Nephron (organoid): Measurements from ENCODE around the gene CAMK2N2.

Experiments
- H3K27ac Mint-ChIP-seq, 3 experiments: 2 replicates each; pipeline ENCODE4 v1.8.0; 2020; ENCODE audit warnings: mixed read lengths in 3 of 3, mild to moderate bottlenecking in 2 of 3, moderate library complexity in 1 of 3
- H3K27me3 Mint-ChIP-seq: 2 replicates; pipeline ENCODE4 v1.8.0; 2021; ENCODE audit warnings: low read depth, mild to moderate bottlenecking, moderate library complexity, mixed read lengths
- H3K36me3 Mint-ChIP-seq: 2 replicates; pipeline ENCODE4 v1.8.0; 2020; ENCODE audit warnings: low read depth, mixed read lengths
- H3K4me1 Mint-ChIP-seq: 2 replicates; pipeline ENCODE4 v1.8.0; 2020; ENCODE audit warnings: mixed read lengths
- H3K4me3 Mint-ChIP-seq, 3 experiments: 2 replicates each; pipeline ENCODE4 v1.8.0; 2020; ENCODE audit warnings: mild to moderate bottlenecking in 3 of 3, mixed read lengths in 3 of 3, moderate library complexity in 2 of 3
- H3K9me3 Mint-ChIP-seq: 2 replicates; pipeline ENCODE4 v1.8.0; 2020; ENCODE audit warnings: mixed read lengths
- CTCF ChIP-seq, 3 experiments: fragments of 200-600 bp; sonication (generic); IDR thresholded peaks; one replicate each; pipeline ENCODE4 v1.5.0; 2021; ENCODE audit warnings: antibody characterized with exemption in 3 of 3; ENCODE audit not compliant: unreplicated experiment in 3 of 3

The CAMK2N2 gene

GRCh38 chr3:184299488-184300377 lies 38.4 kb upstream of the CAMK2N2 start:
- peaks cover 14% of the 10 kb centered on the region for H3K4me1 Mint-ChIP-seq
- H3K9me3 Mint-ChIP-seq = no peaks in the 10 kb centered on the region
- TF ChIP-seq CTCF (IDR thresholded peaks at IDR 0.05; ENCODE audit: unreplicated experiment in 3 of 3) = no peak
- peak overlapping the region; percentile 67 to 94 (median 92) for H3K27ac Mint-ChIP-seq
- peaks cover 44% of the 10 kb centered on the region for H3K36me3 Mint-ChIP-seq
- H3K27me3 Mint-ChIP-seq = peaks cover 11% of the 10 kb centered on the region
- peak overlapping the region; percentile 99 for H3K4me3 Mint-ChIP-seq

GRCh38 chr3:184298759-184299487 lies 37.6 kb upstream of the CAMK2N2 start, which contains the start of gene PSMD2:
TSS of gene PSMD2 (plus strand) at chr3:184299241. CDS start at chr3:184299267, 26 bp downstream.
- Mint-ChIP-seq H3K27ac (peak within 1 kb of the TSS; percentile 83 to 96 (median 94)), H3K27me3 (peaks cover 15% of the 10 kb centered on the region), H3K4me1 (peaks cover 14% of the 10 kb centered on the region), H3K36me3 (peaks cover 36% of the 10 kb centered on the region), H3K9me3 (no peaks in the 10 kb centered on the region), H3K4me3 (peak within 1 kb of the TSS; percentile 99)
- TF ChIP-seq CTCF (IDR thresholded peaks at IDR 0.05; ENCODE audit: unreplicated experiment in 3 of 3) = no peak

GRCh38 chr3:184296616-184297015 lies 35.3 kb upstream of the CAMK2N2 start:
- Mint-ChIP-seq H3K9me3 (no peaks in the 10 kb centered on the region), H3K36me3 (peaks cover 13% of the 10 kb centered on the region), H3K27ac (no peak overlapping the region), H3K4me3 (peak overlapping the region; percentile 70 to 99 (median 73)), H3K27me3 (peaks cover 15% of the 10 kb centered on the region), H3K4me1 (peaks cover 14% of the 10 kb centered on the region)
- TF ChIP-seq CTCF (IDR thresholded peaks at IDR 0.05; ENCODE audit: unreplicated experiment in 3 of 3) = no peak

- no peak for TF ChIP-seq CTCF (IDR thresholded peaks at IDR 0.05; ENCODE audit: unreplicated experiment in 3 of 3)
- Mint-ChIP-seq H3K27me3 (peaks cover 15% of the 10 kb centered on the region), H3K4me1 (peaks cover 13% of the 10 kb centered on the region), H3K9me3 (no peaks in the 10 kb centered on the region), H3K27ac (no peak overlapping the region), H3K4me3 (peak overlapping the region; percentile 34 to 82 (median 50)), H3K36me3 (peaks cover 8% of the 10 kb centered on the region)
Measured at GRCh38 chr3:184295771-184296170, 34.4 kb upstream of the CAMK2N2 start.

GRCh38 chr3:184291738-184292445 lies 30.5 kb upstream of the CAMK2N2 start:
- H3K27ac Mint-ChIP-seq = no peak overlapping the region
- TF ChIP-seq CTCF (IDR thresholded peaks at IDR 0.05; ENCODE audit: unreplicated experiment in 3 of 3) = no peak
- no peak overlapping the region for H3K4me3 Mint-ChIP-seq
- no peaks in the 10 kb centered on the region for H3K36me3 Mint-ChIP-seq
- no peaks in the 10 kb centered on the region for H3K4me1 Mint-ChIP-seq
- H3K9me3 Mint-ChIP-seq = no peaks in the 10 kb centered on the region
- peaks cover 32% of the 10 kb centered on the region for H3K27me3 Mint-ChIP-seq
